Mucosa of stomach (tissue), 1 donor: ENCODE measurements around the gene BRD1.
"Not testable (repeated sequence)": the region's sequence is repeated elsewhere in the genome, so short reads cannot be mapped to it uniquely, and the experiment has no call there.

Source experiments
- H3K27me3 ChIP-seq: one replicate; pipeline ENCODE4 v1.7.0; 2013; ENCODE audit warnings: mild to moderate bottlenecking, low read length; ENCODE audit not compliant: control insufficient read depth, insufficient read depth
- H3K36me3 ChIP-seq: one replicate; pipeline ENCODE4 v1.7.0; 2013; ENCODE audit warnings: low read length; ENCODE audit not compliant: control insufficient read depth, insufficient read depth
- H3K4me1 ChIP-seq: one replicate; pipeline ENCODE4 v1.7.0; 2013; ENCODE audit warnings: mild to moderate bottlenecking, low read length; ENCODE audit not compliant: control insufficient read depth, insufficient read depth
- H3K4me3 ChIP-seq: one replicate; pipeline ENCODE4 v1.7.0; 2013; ENCODE audit warnings: low read length
- H3K9ac ChIP-seq: one replicate; pipeline ENCODE4 v1.7.0; 2013; ENCODE audit warnings: mild to moderate bottlenecking, low read length, moderate library complexity
- H3K9me3 ChIP-seq: one replicate; pipeline ENCODE4 v1.7.0; 2013; ENCODE audit warnings: mild to moderate bottlenecking, low read length, moderate library complexity; ENCODE audit not compliant: control insufficient read depth
- donor health status: Pancreatic carcinoma.

The BRD1 gene

GRCh38 chr22:49763138-49763537, 64.5 kb downstream of the BRD1 start:
- no peaks in the 10 kb centered on the region for H3K9me3 ChIP-seq

GRCh38 chr22:49762571-49762970, 65.1 kb downstream of the BRD1 start:
- not testable (repeated sequence) for H3K4me1 ChIP-seq, H3K9ac ChIP-seq

More at GRCh38 chr22:49763138-49763537, 64.5 kb downstream of the BRD1 start:
- H3K9ac ChIP-seq = no peak overlapping the region
- H3K27me3 ChIP-seq = no peaks in the 10 kb centered on the region
- H3K36me3 ChIP-seq = no peaks in the 10 kb centered on the region
- H3K4me1 ChIP-seq = no peaks in the 10 kb centered on the region
- H3K4me3 ChIP-seq = no peak overlapping the region

GRCh38 chr22:49761836-49762235, 65.8 kb downstream of the BRD1 start:
- Histone ChIP-seq H3K36me3 (no peaks in the 10 kb centered on the region), H3K27me3 (no peaks in the 10 kb centered on the region), H3K4me1 (no peaks in the 10 kb centered on the region), H3K9ac (no peak overlapping the region), H3K4me3 (no peak overlapping the region), H3K9me3 (no peaks in the 10 kb centered on the region)

More at GRCh38 chr22:49762571-49762970, 65.1 kb downstream of the BRD1 start:
- not testable (repeated sequence) for H3K27me3 ChIP-seq, H3K4me3 ChIP-seq, H3K9me3 ChIP-seq, H3K36me3 ChIP-seq

- Histone ChIP-seq H3K36me3 (no peaks in the 10 kb centered on the region), H3K4me3 (no peak overlapping the region), H3K9me3 (no peaks in the 10 kb centered on the region), H3K27me3 (no peaks in the 10 kb centered on the region), H3K9ac (no peak overlapping the region), H3K4me1 (no peaks in the 10 kb centered on the region)
These were observed 66.8 kb downstream of the BRD1 start for GRCh38 chr22:49760630-49761571.

- Histone ChIP-seq H3K4me3 (no peak overlapping the region), H3K9me3 (no peaks in the 10 kb centered on the region), H3K36me3 (no peaks in the 10 kb centered on the region), H3K9ac (no peak overlapping the region), H3K27me3 (no peaks in the 10 kb centered on the region), H3K4me1 (no peaks in the 10 kb centered on the region)
These were observed 67.4 kb downstream of the BRD1 start for GRCh38 chr22:49760280-49760629.

- H3K36me3 ChIP-seq = no peaks in the 10 kb centered on the region
- H3K4me1 ChIP-seq = no peaks in the 10 kb centered on the region
- H3K4me3 ChIP-seq = no peak overlapping the region
- H3K27me3 ChIP-seq = no peaks in the 10 kb centered on the region
- no peak overlapping the region for H3K9ac ChIP-seq
- H3K9me3 ChIP-seq = no peaks in the 10 kb centered on the region
These were observed 71.0 kb downstream of the BRD1 start for GRCh38 chr22:49756676-49757075.

- H3K36me3 ChIP-seq = no peaks in the 10 kb centered on the region
- no peak overlapping the region for H3K4me3 ChIP-seq
- H3K9ac ChIP-seq = no peak overlapping the region
- no peaks in the 10 kb centered on the region for H3K27me3 ChIP-seq
- no peaks in the 10 kb centered on the region for H3K4me1 ChIP-seq
- H3K9me3 ChIP-seq = no peaks in the 10 kb centered on the region
These were observed 71.5 kb downstream of the BRD1 start for GRCh38 chr22:49756201-49756600.

GRCh38 chr22:49755631-49756001, 72.1 kb downstream of the BRD1 start:
- Histone ChIP-seq H3K4me1 (no peaks in the 10 kb centered on the region), H3K36me3 (no peaks in the 10 kb centered on the region), H3K27me3 (no peaks in the 10 kb centered on the region), H3K9ac (no peak overlapping the region), H3K4me3 (no peak overlapping the region), H3K9me3 (no peaks in the 10 kb centered on the region)

- Histone ChIP-seq H3K27me3 (no peaks in the 10 kb centered on the region), H3K4me1 (no peaks in the 10 kb centered on the region), H3K36me3 (no peaks in the 10 kb centered on the region), H3K9me3 (no peaks in the 10 kb centered on the region), H3K4me3 (no peak overlapping the region), H3K9ac (no peak overlapping the region)
These were observed 72.7 kb downstream of the BRD1 start for GRCh38 chr22:49754696-49755630.

GRCh38 chr22:49753961-49754695, 73.5 kb downstream of the BRD1 start:
- Histone ChIP-seq H3K9ac (no peak overlapping the region), H3K9me3 (no peaks in the 10 kb centered on the region), H3K4me3 (no peak overlapping the region), H3K36me3 (no peaks in the 10 kb centered on the region), H3K4me1 (no peaks in the 10 kb centered on the region), H3K27me3 (no peaks in the 10 kb centered on the region)

- Histone ChIP-seq H3K9ac (no peak overlapping the region), H3K36me3 (no peaks in the 10 kb centered on the region), H3K4me3 (no peak overlapping the region), H3K9me3 (no peaks in the 10 kb centered on the region), H3K4me1 (no peaks in the 10 kb centered on the region), H3K27me3 (no peaks in the 10 kb centered on the region)
These were observed 74.3 kb downstream of the BRD1 start for GRCh38 chr22:49753276-49753890.
